ENCODE measurements around the gene MGAT5.

The MGAT5 gene

DNA sequence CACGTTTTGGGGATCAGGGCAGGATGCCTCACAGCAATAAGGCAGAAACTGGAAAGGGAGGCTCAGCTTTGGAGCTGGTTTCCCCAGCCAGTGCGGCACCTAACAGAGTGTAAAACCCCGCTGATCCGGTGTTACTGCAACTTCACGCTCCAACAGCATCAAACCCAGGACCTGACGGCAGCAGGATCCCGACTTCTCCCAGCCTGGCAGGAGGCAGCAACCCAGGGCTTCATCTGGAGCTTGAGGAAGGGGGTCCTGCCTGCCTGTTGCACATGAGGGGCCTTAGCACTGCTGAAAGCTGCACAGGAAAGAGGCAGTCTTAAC lies 209.8 kb downstream of the MGAT5 start:
- no peak overlapping the region for H3K4me3 ChIP-seq (ENCODE audit: low read depth in 1 of 2, low read length in 1 of 2)
- no peaks in the 10 kb centered on the region for H3K9me3 ChIP-seq
- H3K27me3 ChIP-seq: no peaks in the 10 kb centered on the region
- no peaks in the 10 kb centered on the region for H3K4me1 ChIP-seq (ENCODE audit: control insufficient read depth in 1 of 2, insufficient read depth in 1 of 2, low read depth in 1 of 2, low read length in 1 of 2)
- TF ChIP-seq, protein P1, sequence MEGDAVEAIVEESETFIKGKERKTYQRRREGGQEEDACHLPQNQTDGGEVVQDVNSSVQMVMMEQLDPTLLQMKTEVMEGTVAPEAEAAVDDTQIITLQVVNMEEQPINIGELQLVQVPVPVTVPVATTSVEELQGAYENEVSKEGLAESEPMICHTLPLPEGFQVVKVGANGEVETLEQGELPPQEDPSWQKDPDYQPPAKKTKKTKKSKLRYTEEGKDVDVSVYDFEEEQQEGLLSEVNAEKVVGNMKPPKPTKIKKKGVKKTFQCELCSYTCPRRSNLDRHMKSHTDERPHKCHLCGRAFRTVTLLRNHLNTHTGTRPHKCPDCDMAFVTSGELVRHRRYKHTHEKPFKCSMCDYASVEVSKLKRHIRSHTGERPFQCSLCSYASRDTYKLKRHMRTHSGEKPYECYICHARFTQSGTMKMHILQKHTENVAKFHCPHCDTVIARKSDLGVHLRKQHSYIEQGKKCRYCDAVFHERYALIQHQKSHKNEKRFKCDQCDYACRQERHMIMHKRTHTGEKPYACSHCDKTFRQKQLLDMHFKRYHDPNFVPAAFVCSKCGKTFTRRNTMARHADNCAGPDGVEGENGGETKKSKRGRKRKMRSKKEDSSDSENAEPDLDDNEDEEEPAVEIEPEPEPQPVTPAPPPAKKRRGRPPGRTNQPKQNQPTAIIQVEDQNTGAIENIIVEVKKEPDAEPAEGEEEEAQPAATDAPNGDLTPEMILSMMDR (IDR thresholded peaks at IDR 0.05): no peak
- no peaks in the 10 kb centered on the region for H3K36me3 ChIP-seq
- H3K27ac ChIP-seq: no peak overlapping the region

DNA sequence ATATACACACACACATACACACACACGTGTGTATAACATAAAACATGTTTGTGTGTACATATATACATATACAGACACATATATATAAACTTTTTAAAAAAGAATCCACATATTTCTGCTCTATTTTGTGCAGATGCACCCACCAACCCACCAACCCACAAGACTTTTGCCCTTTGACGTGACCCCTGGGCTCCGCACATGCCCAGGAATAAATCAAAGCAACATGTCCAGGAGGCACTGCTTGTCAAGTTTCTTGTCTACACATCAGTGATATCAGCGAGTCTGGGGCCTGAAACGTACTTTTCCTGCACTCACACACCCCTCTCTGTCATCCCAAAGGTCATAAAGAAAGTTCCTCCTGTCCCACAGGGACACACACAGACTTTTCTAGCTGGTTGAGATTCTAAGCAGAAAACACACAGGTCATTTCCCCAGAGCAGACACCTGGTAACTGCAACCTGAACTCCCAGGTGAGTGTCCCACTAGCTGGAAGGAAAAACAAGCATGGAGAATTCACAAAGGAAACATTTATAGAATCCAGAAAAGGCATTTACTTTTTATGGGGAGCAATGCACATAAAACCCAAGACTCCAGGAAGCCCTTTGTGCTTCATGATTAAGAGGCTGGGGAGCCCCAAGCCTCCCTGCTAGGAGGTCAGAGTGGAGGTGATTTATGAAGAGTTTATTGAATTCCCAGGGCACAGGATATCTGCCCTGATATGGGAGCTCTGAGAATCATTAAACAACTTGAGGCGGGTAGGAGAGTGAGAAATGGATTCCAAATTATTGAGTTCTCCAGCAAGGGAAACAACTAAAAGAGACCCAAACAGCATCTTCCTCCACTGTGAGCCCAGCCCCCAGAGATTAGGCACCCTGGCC lies 211.6 kb downstream of the MGAT5 start:
- TF ChIP-seq, protein P1 (IDR thresholded peaks at IDR 0.05): no peak

DNA sequence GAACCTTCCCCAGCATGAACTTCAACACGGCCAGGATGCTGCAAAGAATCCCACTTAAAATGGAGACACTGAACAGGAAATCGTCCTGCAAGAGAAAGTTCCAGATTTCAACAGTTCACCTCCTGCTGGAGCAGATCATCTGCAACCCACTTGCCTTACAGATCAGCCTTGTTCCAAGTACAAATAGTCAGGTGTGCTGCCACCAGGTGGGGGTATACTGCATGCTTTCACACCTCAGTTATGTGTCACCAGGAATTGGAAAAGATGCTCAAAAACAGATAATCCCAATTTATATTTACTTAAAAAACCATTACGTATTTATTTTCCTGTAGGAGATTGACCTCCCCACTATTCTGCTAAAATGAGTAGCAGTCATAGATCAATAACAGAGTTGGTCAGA lies 212.3 kb downstream of the MGAT5 start:
- no peaks in the 10 kb centered on the region for H3K27me3 ChIP-seq
- H3K4me1 ChIP-seq (ENCODE audit: control insufficient read depth in 1 of 2, insufficient read depth in 1 of 2, low read depth in 1 of 2, low read length in 1 of 2): no peaks in the 10 kb centered on the region
- H3K27ac ChIP-seq: no peak overlapping the region
- H3K4me3 ChIP-seq (ENCODE audit: low read depth in 1 of 2, low read length in 1 of 2): no peak overlapping the region
- TF ChIP-seq, protein P1 (IDR thresholded peaks at IDR 0.05): no peak
- no peaks in the 10 kb centered on the region for H3K36me3 ChIP-seq
- H3K9me3 ChIP-seq: no peaks in the 10 kb centered on the region

More for the DNA sequence above, 211.6 kb downstream of the MGAT5 start:
- Histone ChIP-seq H3K27me3 (no peaks in the 10 kb centered on the region), H3K4me3 (ENCODE audit: low read depth in 1 of 2, low read length in 1 of 2) (no peak overlapping the region), H3K9me3 (no peaks in the 10 kb centered on the region), H3K36me3 (no peaks in the 10 kb centered on the region), H3K27ac (no peak overlapping the region), H3K4me1 (ENCODE audit: control insufficient read depth in 1 of 2, insufficient read depth in 1 of 2, low read depth in 1 of 2, low read length in 1 of 2) (no peaks in the 10 kb centered on the region)

DNA sequence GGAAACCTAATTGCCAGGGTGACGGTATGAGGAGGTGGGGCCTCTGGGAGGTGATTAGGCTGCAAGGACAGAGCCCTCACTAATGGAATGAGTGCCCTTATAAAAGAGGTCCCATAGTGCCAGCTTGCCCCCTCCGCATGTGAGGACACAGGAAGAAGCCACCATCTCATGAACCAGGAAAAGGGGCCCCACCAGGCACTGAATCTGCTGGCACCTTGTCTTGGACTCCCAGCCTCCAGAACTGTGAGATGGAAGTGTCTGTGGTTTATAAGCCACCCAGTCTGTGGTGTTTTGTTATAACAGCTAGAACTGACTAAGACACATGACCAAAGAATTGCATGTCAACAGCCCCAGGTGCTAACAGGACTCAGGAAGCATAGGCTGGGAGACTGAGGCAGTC lies 214.3 kb downstream of the MGAT5 start:
- TF ChIP-seq, protein P1 (IDR thresholded peaks at IDR 0.05): no peak
- no peak overlapping the region for H3K4me3 ChIP-seq (ENCODE audit: low read depth in 1 of 2, low read length in 1 of 2)
- no peaks in the 10 kb centered on the region for H3K36me3 ChIP-seq
- H3K9me3 ChIP-seq: no peaks in the 10 kb centered on the region
- H3K27ac ChIP-seq: no peak overlapping the region
- no peaks in the 10 kb centered on the region for H3K4me1 ChIP-seq (ENCODE audit: control insufficient read depth in 1 of 2, insufficient read depth in 1 of 2, low read depth in 1 of 2, low read length in 1 of 2)
- no peaks in the 10 kb centered on the region for H3K27me3 ChIP-seq

DNA sequence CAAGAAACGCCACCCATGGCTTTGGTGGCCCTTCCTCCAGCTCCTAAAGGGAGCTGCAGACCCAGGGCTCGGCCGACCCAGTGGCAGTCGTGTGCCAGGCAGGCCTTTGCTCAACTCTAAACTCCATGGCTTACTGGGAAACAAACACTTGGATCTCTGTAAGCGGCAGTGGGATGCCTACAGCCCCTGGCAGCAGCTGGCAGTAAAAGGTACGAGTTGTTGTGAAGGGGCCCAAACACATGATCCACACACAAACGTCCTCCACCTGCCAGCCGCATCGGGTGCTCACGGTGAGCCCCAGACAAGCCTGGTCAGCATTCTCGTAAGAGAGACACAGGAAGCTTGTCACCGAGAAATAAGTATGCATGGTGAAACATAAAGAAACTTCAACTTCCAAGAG lies 214.9 kb downstream of the MGAT5 start:
- Histone ChIP-seq H3K4me3 (ENCODE audit: low read depth in 1 of 2, low read length in 1 of 2) (no peak overlapping the region), H3K36me3 (no peaks in the 10 kb centered on the region), H3K9me3 (no peaks in the 10 kb centered on the region), H3K27ac (no peak overlapping the region), H3K27me3 (no peaks in the 10 kb centered on the region), H3K4me1 (ENCODE audit: control insufficient read depth in 1 of 2, insufficient read depth in 1 of 2, low read depth in 1 of 2, low read length in 1 of 2) (no peaks in the 10 kb centered on the region)
- TF ChIP-seq, protein P1 (IDR thresholded peaks at IDR 0.05): no peak
